A549 (cell line): Measurements from ENCODE around the gene ITM2B. TPM values are rescaled to one million over a fixed set of nuclear protein-coding genes. Genes with fewer than 3 reads are reported as not detected.

Source experiments
- ATAC-seq, 2 experiments: fragments of 200-7000 bp in 1 of 2; fragments of >200 bp in 1 of 2; cut with Nextera tagmentation in 1 of 2; cut with Tn5 transposase in 1 of 2; 3 replicates each; pipeline versions ENCODE4 v1.8.0 to v1.9.1; 2018 to 2020; ENCODE audit warnings: mild to moderate bottlenecking in 1 of 2, moderate library complexity in 1 of 2
- CTCF ChIA-PET: fragments of 300-600 bp; sonication (Branson Sonifier 250); formaldehyde crosslinking; extraction: SDS; loops from one replicate; lab custom pipeline; 2021; ENCODE audit warnings: antibody characterized with exemption, inconsistent platforms; lab: Yijun Ruan, JAX
- POLR2A ChIA-PET: fragments of 350-600 bp; formaldehyde crosslinking; extraction: SDS; loops from one replicate; lab custom pipeline; 2021; ENCODE audit warnings: antibody characterized with exemption, inconsistent platforms; lab: Yijun Ruan, JAX
- DNase-seq, 2 experiments: peaks; one replicate each; pipeline versions ENCODE4 v3.0.0 to v3.0.0-alpha.2; 2011 to 2016; ENCODE audit warnings: low read depth in 1 of 2, low spot score in 1 of 2
- FAIRE-seq: peaks from 2 replicates; lab custom pipeline; 2011; peaks lifted over from hg19 to GRCh38; lab: Jason Lieb, UNC
- H3K27ac ChIP-seq, 2 experiments: fragments of >200 bp; sonication (Bioruptor Twin); formaldehyde crosslinking; 3 replicates each; pipeline ENCODE4 v1.5.1; 2016 to 2017
- H3K4me1 ChIP-seq: fragments of >200 bp; sonication (Bioruptor Twin); formaldehyde crosslinking; 3 replicates; pipeline ENCODE4 v1.6.1; 2016
- H3K4me2 ChIP-seq: fragments of >200 bp; sonication (Bioruptor Twin); formaldehyde crosslinking; 3 replicates; pipeline ENCODE4 v1.6.1; 2016
- H3K4me3 ChIP-seq: fragments of >200 bp; sonication (Bioruptor Twin); formaldehyde crosslinking; 3 replicates; pipeline ENCODE4 v1.5.1; 2016
- H3K9me3 ChIP-seq: fragments of >200 bp; sonication (Bioruptor Twin); formaldehyde crosslinking; 3 replicates; pipeline ENCODE4 v1.6.1; 2016
- CBX2 ChIP-seq: fragments of 200-600 bp; sonication (generic); IDR thresholded peaks from 2 replicates; pipeline ENCODE4 v1.6.1; 2016; ENCODE audit warnings: low read depth, mild to moderate bottlenecking, borderline replicate concordance
- CBX8 ChIP-seq: fragments of 200-600 bp; sonication (generic); IDR thresholded peaks from 2 replicates; pipeline ENCODE4 v1.6.1; 2016
- CHD2 ChIP-seq: fragments of 150-350 bp; IDR thresholded peaks from 2 replicates; pipeline ENCODE4 v1.6.1; 2014; ENCODE audit warnings: low read length; ENCODE audit not compliant: partially characterized antibody
- FOSB ChIP-seq: fragments of 250-450 bp; sonication (Bioruptor Pico); IDR thresholded peaks from 2 replicates; pipeline ENCODE4 v1.5.0; 2020; ENCODE audit warnings: mild to moderate bottlenecking, moderate library complexity
- FOSL2 ChIP-seq, 2 experiments: fragments of 450-650 bp in 1 of 2; fragments of >200 bp in 1 of 2; sonication (Bioruptor Twin) in 1 of 2; formaldehyde crosslinking; IDR thresholded peaks; 2 replicates each; pipeline versions ENCODE4 v1.5.0 to v1.6.1; 2016 to 2020; ENCODE audit warnings: mild to moderate bottlenecking in 1 of 2, moderate library complexity in 1 of 2
- GATA3 ChIP-seq: IDR thresholded peaks from 2 replicates; pipeline ENCODE4 v1.6.1; 2012; ENCODE audit warnings: borderline replicate concordance
- HOXA7 ChIP-seq: fragments of 250-450 bp; sonication (Bioruptor Pico); IDR thresholded peaks from 2 replicates; pipeline ENCODE4 v1.5.0; 2020; ENCODE audit warnings: mild to moderate bottlenecking, moderate library complexity
- JUNB ChIP-seq: fragments of >200 bp; sonication (Bioruptor Twin); formaldehyde crosslinking; IDR thresholded peaks from 2 replicates; pipeline ENCODE4 v1.6.1; 2016
- KDM1A ChIP-seq: fragments of 200-600 bp; sonication (generic); IDR thresholded peaks from 2 replicates; pipeline ENCODE4 v1.6.1; 2016; ENCODE audit warnings: low read depth, mild to moderate bottlenecking
- KDM5A ChIP-seq: fragments of 200-600 bp; sonication (generic); IDR thresholded peaks from 2 replicates; pipeline ENCODE4 v1.6.1; 2016; ENCODE audit warnings: antibody characterized with exemption, mild to moderate bottlenecking
- MAFK ChIP-seq: fragments of 450-650 bp; IDR thresholded peaks from 2 replicates; pipeline ENCODE4 v1.6.1; 2014; ENCODE audit not compliant: partially characterized antibody
- MAZ ChIP-seq: fragments of 150-350 bp; IDR thresholded peaks from 2 replicates; pipeline ENCODE4 v1.6.1; 2014; ENCODE audit warnings: antibody characterized with exemption, low read depth, low read length, borderline replicate concordance
- MYC ChIP-seq: IDR thresholded peaks from 2 replicates; pipeline ENCODE4 v1.6.1; 2012; ENCODE audit warnings: mild to moderate bottlenecking, inconsistent platforms, low read length, improper control_type of control experiment, borderline replicate concordance
- NFE2L2 ChIP-seq: fragments of 150-350 bp; conservative IDR thresholded peaks from 2 replicates; pipeline ENCODE4 v1.6.1; 2014; ENCODE audit warnings: low read length
- NPAS2 ChIP-seq: fragments of 250-450 bp; sonication (Bioruptor Pico); IDR thresholded peaks from 2 replicates; pipeline ENCODE4 v1.8.0; 2022; ENCODE audit warnings: mild to moderate bottlenecking, moderate library complexity, borderline replicate concordance
- RAD21 ChIP-seq, 2 experiments: fragments of >200 bp in 1 of 2; sonication (Bioruptor Twin) in 1 of 2; formaldehyde crosslinking in 1 of 2; IDR thresholded peaks in 1 of 2; conservative IDR thresholded peaks in 1 of 2; 2 replicates in 1 of 2; 3 replicates in 1 of 2; pipeline ENCODE4 v1.6.1; 2012 to 2018; ENCODE audit warnings: inconsistent platforms in 1 of 2
- RFX5 ChIP-seq: fragments of 450-650 bp; IDR thresholded peaks from 2 replicates; pipeline ENCODE4 v1.7.1; 2014; ENCODE audit warnings: antibody characterized with exemption, mild to moderate bottlenecking, moderate library complexity
- ZNF302 ChIP-seq: fragments of 250-450 bp; sonication (Bioruptor Pico); IDR thresholded peaks from 2 replicates; pipeline ENCODE4 v1.9.0; 2021; ENCODE audit warnings: inconsistent platforms, mild to moderate bottlenecking, moderate library complexity
- WGBS: methylation state at CpG from one replicate; pipeline ENCODE4 v1.1.6; 2017; ENCODE audit errors: missing lambda C conversion rate; 5-methylcytosine and 5-hydroxymethylcytosine counted together
- polyA plus RNA-seq, 4 experiments: library from polyadenylated mRNA; depleted of rRNA in 3 of 4; stranded (reverse); fragments of >200 nt; fragmentation: RNase III in 1 of 4; extraction: RNeasy Plus Mini Kit Qiagen cat#74134 plus additional on column Dnase treatment in 1 of 4; gene quantifications; 2 replicates in 3 of 4; 3 replicates in 1 of 4; pipeline ENCODE4 v1.2.3, GENCODE V29; 2011 to 2017
- TF ChIP-seq, protein P1 (sequence below): fragments of >200 bp; sonication (Bioruptor Twin); formaldehyde crosslinking; IDR thresholded peaks from 3 replicates; pipeline ENCODE4 v1.6.1; 2016
- TF ChIP-seq, protein P2 (sequence below): IDR thresholded peaks from 2 replicates; pipeline ENCODE4 v1.6.1; 2012; ENCODE audit warnings: low read depth, borderline replicate concordance
- TF ChIP-seq, protein P3 (sequence below): fragments of 450-650 bp; IDR thresholded peaks from 2 replicates; pipeline ENCODE4 v1.6.1; 2014; ENCODE audit warnings: antibody characterized with exemption
- TF ChIP-seq, protein P4 (sequence below): fragments of >200 bp; sonication (Bioruptor Twin); formaldehyde crosslinking; IDR thresholded peaks from 2 replicates; pipeline ENCODE4 v1.6.1; 2016
- TF ChIP-seq, protein P5 (sequence below): fragments of >200 bp; sonication (Bioruptor Twin); formaldehyde crosslinking; IDR thresholded peaks from 3 replicates; pipeline ENCODE4 v1.5.1; 2016
- TF ChIP-seq, protein P6 (sequence below): IDR thresholded peaks from 2 replicates; pipeline ENCODE4 v1.6.1; 2012
- TF ChIP-seq, protein P7 (sequence below): fragments of 150-350 bp; IDR thresholded peaks from 2 replicates; pipeline ENCODE4 v1.6.1; 2014; ENCODE audit warnings: low read depth, mild to moderate bottlenecking, low read length

ITM2B gene
- polyA plus RNA-seq, 2 of the 4 experiments (the other 2 are of a cell fraction): 116 to 226 TPM

DNA sequence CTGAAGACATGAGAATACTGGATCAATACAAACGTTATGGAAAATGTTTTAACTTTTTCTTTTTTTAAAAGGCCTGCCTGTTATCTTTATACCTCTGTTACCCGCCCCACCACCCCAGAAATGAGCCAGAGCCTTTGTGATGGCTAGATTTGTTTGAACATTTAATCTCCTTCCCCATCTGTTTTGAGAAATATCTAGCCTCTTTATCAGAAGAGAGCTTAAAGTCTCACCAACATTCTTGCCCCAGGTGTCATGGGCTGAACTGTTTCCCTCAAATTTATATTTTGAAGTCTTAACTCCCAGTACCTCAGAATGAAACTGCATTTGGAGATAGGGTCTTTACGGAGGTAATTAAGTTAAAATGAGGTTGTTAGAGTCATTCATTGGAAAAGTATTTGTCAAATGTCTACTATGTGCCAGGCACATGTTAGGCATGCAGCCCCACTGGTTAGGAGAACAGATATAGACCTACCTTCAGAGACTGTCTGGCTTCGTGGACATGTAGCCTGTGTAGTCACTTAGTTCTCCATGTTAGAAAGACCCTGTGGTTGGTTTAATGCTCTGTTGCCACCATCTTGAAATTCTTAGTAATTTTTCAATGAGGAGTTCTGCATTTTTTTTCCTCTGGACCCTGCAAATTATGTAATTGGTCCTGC, 64.3 kb downstream of the ITM2B start:
- ChIA-PET CTCF (no interaction called here), POLR2A (no interaction called here)
- whole genome bisulfite sequencing: 38% methylated on average over 4 of the region's 4 CpGs

DNA sequence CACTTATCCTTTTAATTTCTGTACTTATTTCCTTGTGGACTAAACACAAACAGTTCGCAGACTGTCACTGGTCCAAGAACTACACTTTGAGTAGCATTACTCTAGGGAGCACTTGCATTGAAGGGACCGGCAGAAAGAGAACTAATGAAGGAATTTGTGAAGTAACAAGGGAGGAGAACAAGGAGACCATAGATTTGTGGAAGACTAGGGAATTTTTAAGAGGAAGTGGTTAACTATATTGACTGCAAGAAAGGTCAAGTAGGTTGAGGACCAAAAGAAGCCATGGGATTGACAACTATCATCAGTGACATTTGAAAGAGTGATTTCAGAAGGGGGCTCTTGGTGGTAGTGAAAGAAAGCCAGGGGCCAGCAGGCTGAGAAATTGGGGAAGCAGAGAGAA, 66.6 kb downstream of the ITM2B start:
- DNase-seq (no peak), ATAC-seq (no peak), FAIRE-seq (no peak)
- Histone ChIP-seq H3K27ac (no peak overlapping the region), H3K4me2 (no peak overlapping the region), H3K4me3 (no peak overlapping the region), H3K4me1 (peaks cover 7% of the 10 kb centered on the region; the same call in 2 of the 3 replicates), H3K9me3 (no peaks in the 10 kb centered on the region)
- TF ChIP-seq, protein P1, sequence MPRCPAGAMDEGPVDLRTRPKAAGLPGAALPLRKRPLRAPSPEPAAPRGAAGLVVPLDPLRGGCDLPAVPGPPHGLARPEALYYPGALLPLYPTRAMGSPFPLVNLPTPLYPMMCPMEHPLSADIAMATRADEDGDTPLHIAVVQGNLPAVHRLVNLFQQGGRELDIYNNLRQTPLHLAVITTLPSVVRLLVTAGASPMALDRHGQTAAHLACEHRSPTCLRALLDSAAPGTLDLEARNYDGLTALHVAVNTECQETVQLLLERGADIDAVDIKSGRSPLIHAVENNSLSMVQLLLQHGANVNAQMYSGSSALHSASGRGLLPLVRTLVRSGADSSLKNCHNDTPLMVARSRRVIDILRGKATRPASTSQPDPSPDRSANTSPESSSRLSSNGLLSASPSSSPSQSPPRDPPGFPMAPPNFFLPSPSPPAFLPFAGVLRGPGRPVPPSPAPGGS: no peak
- no peak for TF ChIP-seq KDM1A
- no peak for TF ChIP-seq RAD21 (conservative IDR thresholded peaks at IDR 0.05 in 1 of 2, IDR thresholded peaks at IDR 0.05 in 1 of 2)
- TF ChIP-seq MYC: no peak
- no peak for TF ChIP-seq CBX8
- no peak for TF ChIP-seq CHD2
- TF ChIP-seq NPAS2 (CRISPR knock-in tag): no peak
- no peak for TF ChIP-seq ZNF302 (CRISPR knock-in tag)
- TF ChIP-seq MAZ: no peak
- no peak for TF ChIP-seq MAFK
- WGBS: 87% methylated on average over 2 of the region's 2 CpGs
- ChIA-PET POLR2A (interaction anchor here (0.6 kb wide), 1 partner anchor 45 kb away, joined by 3 read pairs; no protein-coding TSS in a partner anchor), CTCF (no interaction called here)

More for the DNA sequence above, 64.3 kb downstream of the ITM2B start:
- Histone ChIP-seq H3K9me3 (no peaks in the 10 kb centered on the region), H3K4me2 (no peak overlapping the region), H3K27ac (no peak overlapping the region), H3K4me3 (no peak overlapping the region), H3K4me1 (peaks cover 2% of the 10 kb centered on the region; the same call in 2 of the 3 replicates)
- DNase-seq: no peak
- ATAC-seq: no peak
- TF ChIP-seq KDM1A (no peak), KDM5A (no peak), MAZ (no peak), FOSL2 (IDR thresholded peaks at IDR 0.05) (no peak), FOSL2 (CRISPR knock-in tag; IDR thresholded peaks at IDR 0.05) (no peak), FOSB (CRISPR knock-in tag) (no peak), NFE2L2 (no peak), RFX5 (no peak), MAFK (no peak), GATA3 (no peak), HOXA7 (CRISPR knock-in tag) (no peak), JUNB (no peak), CBX2 (no peak)
- TF ChIP-seq, protein P2, sequence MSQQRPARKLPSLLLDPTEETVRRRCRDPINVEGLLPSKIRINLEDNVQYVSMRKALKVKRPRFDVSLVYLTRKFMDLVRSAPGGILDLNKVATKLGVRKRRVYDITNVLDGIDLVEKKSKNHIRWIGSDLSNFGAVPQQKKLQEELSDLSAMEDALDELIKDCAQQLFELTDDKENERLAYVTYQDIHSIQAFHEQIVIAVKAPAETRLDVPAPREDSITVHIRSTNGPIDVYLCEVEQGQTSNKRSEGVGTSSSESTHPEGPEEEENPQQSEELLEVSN: no peak
- TF ChIP-seq, protein P3, sequence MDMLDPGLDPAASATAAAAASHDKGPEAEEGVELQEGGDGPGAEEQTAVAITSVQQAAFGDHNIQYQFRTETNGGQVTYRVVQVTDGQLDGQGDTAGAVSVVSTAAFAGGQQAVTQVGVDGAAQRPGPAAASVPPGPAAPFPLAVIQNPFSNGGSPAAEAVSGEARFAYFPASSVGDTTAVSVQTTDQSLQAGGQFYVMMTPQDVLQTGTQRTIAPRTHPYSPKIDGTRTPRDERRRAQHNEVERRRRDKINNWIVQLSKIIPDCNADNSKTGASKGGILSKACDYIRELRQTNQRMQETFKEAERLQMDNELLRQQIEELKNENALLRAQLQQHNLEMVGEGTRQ: no peak
- TF ChIP-seq, protein P4, sequence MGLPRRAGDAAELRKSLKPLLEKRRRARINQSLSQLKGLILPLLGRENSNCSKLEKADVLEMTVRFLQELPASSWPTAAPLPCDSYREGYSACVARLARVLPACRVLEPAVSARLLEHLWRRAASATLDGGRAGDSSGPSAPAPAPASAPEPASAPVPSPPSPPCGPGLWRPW: no peak
- TF ChIP-seq, protein P5, sequence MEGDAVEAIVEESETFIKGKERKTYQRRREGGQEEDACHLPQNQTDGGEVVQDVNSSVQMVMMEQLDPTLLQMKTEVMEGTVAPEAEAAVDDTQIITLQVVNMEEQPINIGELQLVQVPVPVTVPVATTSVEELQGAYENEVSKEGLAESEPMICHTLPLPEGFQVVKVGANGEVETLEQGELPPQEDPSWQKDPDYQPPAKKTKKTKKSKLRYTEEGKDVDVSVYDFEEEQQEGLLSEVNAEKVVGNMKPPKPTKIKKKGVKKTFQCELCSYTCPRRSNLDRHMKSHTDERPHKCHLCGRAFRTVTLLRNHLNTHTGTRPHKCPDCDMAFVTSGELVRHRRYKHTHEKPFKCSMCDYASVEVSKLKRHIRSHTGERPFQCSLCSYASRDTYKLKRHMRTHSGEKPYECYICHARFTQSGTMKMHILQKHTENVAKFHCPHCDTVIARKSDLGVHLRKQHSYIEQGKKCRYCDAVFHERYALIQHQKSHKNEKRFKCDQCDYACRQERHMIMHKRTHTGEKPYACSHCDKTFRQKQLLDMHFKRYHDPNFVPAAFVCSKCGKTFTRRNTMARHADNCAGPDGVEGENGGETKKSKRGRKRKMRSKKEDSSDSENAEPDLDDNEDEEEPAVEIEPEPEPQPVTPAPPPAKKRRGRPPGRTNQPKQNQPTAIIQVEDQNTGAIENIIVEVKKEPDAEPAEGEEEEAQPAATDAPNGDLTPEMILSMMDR: no peak
- TF ChIP-seq, protein P6, sequence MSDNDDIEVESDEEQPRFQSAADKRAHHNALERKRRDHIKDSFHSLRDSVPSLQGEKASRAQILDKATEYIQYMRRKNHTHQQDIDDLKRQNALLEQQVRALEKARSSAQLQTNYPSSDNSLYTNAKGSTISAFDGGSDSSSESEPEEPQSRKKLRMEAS: no peak
- TF ChIP-seq, protein P7, sequence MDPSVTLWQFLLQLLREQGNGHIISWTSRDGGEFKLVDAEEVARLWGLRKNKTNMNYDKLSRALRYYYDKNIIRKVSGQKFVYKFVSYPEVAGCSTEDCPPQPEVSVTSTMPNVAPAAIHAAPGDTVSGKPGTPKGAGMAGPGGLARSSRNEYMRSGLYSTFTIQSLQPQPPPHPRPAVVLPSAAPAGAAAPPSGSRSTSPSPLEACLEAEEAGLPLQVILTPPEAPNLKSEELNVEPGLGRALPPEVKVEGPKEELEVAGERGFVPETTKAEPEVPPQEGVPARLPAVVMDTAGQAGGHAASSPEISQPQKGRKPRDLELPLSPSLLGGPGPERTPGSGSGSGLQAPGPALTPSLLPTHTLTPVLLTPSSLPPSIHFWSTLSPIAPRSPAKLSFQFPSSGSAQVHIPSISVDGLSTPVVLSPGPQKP: no peak
- FAIRE-seq: no peak
